Transverse colon (tissue), 3 donors: Measurements from ENCODE around the gene GPC5.

Source experiments
- CTCF ChIP-seq, 5 experiments: fragments of 200-600 bp in 3 of 5; fragments of 450-650 bp in 2 of 5; sonication (generic) in 3 of 5; IDR thresholded peaks; 1 replicate in 2 of 5; 2 replicates in 3 of 5; pipeline ENCODE4 v1.5.1; 2016 to 2017; ENCODE audit warnings: antibody characterized with exemption in 5 of 5, inconsistent platforms in 3 of 5, mild to moderate bottlenecking in 2 of 5, moderate library complexity in 1 of 5
- EP300 ChIP-seq: sonication (generic); formaldehyde crosslinking; IDR thresholded peaks from one replicate; pipeline ENCODE4 v1.6.1; 2017; ENCODE audit warnings: antibody characterized with exemption, low read depth
- POLR2A ChIP-seq: fragments of 450-650 bp; IDR thresholded peaks from one replicate; pipeline ENCODE4 v1.6.1; 2016; ENCODE audit warnings: antibody characterized with exemption, mild to moderate bottlenecking, moderate library complexity

GRCh38 chr13:91601273-91601672, 202.9 kb downstream of the GPC5 start:
- TF ChIP-seq CTCF (IDR thresholded peaks at IDR 0.05) = no peak
- no peak for TF ChIP-seq POLR2A
- no peak for TF ChIP-seq EP300
